CD4-positive, CD25-positive, alpha-beta regulatory T cell (primary cell): Measurements from ENCODE around the gene COL6A2. TPM values are rescaled to one million over a fixed set of nuclear protein-coding genes. Genes with fewer than 3 reads are reported as not detected.

Experiments
- ATAC-seq, 2 donors: fragments of 150-1000 bp; cut with Tn5 transposase; one replicate each; pipeline ENCODE4 v1.10.0; 2021; ENCODE audit warnings: low read depth in 2 of 2, moderate number of reproducible peaks in 2 of 2, moderate library complexity in 1 of 2
- DNase-seq, 3 donors: peaks; one replicate each; pipeline versions ENCODE4 v3.0.0 to v3.0.0-alpha.2; 2012 to 2022; ENCODE audit warnings: mixed read lengths in 1 of 3
- H3K27ac ChIP-seq: one replicate; pipeline ENCODE4 v1.7.0; 2013; ENCODE audit warnings: mild to moderate bottlenecking, low read length; ENCODE audit not compliant: insufficient read depth, poor library complexity, severe bottlenecking
- H3K27me3 ChIP-seq: one replicate; pipeline ENCODE4 v1.7.0; 2013; ENCODE audit warnings: low read length; ENCODE audit not compliant: control insufficient read depth, insufficient read depth
- H3K36me3 ChIP-seq: one replicate; pipeline ENCODE4 v1.7.0; 2013; ENCODE audit warnings: mild to moderate bottlenecking, low read length, moderate library complexity; ENCODE audit not compliant: control insufficient read depth, insufficient read depth
- H3K4me1 ChIP-seq: 2 replicates; pipeline ENCODE4 v1.7.0; 2013; ENCODE audit warnings: mild to moderate bottlenecking, low read length; ENCODE audit not compliant: insufficient read depth, control insufficient read depth, poor library complexity, severe bottlenecking
- H3K4me3 ChIP-seq: one replicate; pipeline ENCODE4 v1.7.0; 2013; ENCODE audit warnings: low read depth, mild to moderate bottlenecking, low read length, moderate library complexity
- H3K9me3 ChIP-seq, 2 experiments: 1 replicate in 1 of 2; 2 replicates in 1 of 2; pipeline ENCODE4 v1.7.0; 2013; ENCODE audit warnings: low read length in 2 of 2, mild to moderate bottlenecking in 1 of 2, moderate library complexity in 1 of 2; ENCODE audit not compliant: control insufficient read depth in 2 of 2
- H3K27ac Mint-ChIP-seq, 3 donors: one replicate each; pipeline ENCODE4 v1.8.0; 2020 to 2022; ENCODE audit warnings: mild to moderate bottlenecking in 3 of 3, mixed read lengths in 3 of 3, moderate library complexity in 2 of 3
- H3K27me3 Mint-ChIP-seq: one replicate; pipeline ENCODE4 v1.8.0; 2022; ENCODE audit warnings: mild to moderate bottlenecking, mixed read lengths
- H3K36me3 Mint-ChIP-seq: one replicate; pipeline ENCODE4 v1.8.0; 2020; ENCODE audit warnings: mixed read lengths
- H3K4me1 Mint-ChIP-seq, 4 donors: one replicate each; pipeline ENCODE4 v1.8.0; 2020 to 2022; ENCODE audit warnings: mixed read lengths in 4 of 4, mild to moderate bottlenecking in 1 of 4
- H3K4me3 Mint-ChIP-seq, 4 donors: one replicate each; pipeline ENCODE4 v1.8.0; 2020 to 2022; ENCODE audit warnings: mild to moderate bottlenecking in 4 of 4, mixed read lengths in 4 of 4, moderate library complexity in 3 of 4
- H3K9me3 Mint-ChIP-seq, 7 donors: one replicate each; pipeline ENCODE4 v1.8.0; 2020 to 2022; ENCODE audit warnings: mixed read lengths in 7 of 7, mild to moderate bottlenecking in 3 of 7, moderate library complexity in 2 of 7
- polyA plus RNA-seq, 4 donors: library from polyadenylated mRNA; unstranded; fragments of 300-500 nt; fragmentation: Illumina TruSeq; gene quantifications; one replicate each; pipeline ENCODE4 v1.2.3, GENCODE V29; 2021
- total RNA-seq: library from RNA; stranded (reverse); gene quantifications from one replicate; pipeline ENCODE4 v1.2.3, GENCODE V29; 2022

Gene COL6A2
- total and polyA plus RNA-seq, 5 donors from 2014 or later, result 0.08 to 12.9 (median 1.3) TPM

DNA sequence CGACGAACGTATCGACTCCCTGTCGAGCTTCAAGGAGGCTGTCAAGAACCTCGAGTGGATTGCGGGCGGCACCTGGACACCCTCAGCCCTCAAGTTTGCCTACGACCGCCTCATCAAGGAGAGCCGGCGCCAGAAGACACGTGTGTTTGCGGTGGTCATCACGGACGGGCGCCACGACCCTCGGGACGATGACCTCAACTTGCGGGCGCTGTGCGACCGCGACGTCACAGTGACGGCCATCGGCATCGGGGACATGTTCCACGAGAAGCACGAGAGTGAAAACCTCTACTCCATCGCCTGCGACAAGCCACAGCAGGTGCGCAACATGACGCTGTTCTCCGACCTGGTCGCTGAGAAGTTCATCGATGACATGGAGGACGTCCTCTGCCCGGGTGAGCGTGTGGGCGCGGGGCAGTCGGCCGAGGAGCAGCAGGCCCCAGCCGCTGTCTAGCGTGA, 28.0 kb downstream of the COL6A2 start:
- ATAC-seq (no peak), DNase-seq (no peak)
- H3K4me3 Mint-ChIP-seq, result no peak overlapping the region
- no peaks in the 10 kb centered on the region for H3K36me3 ChIP-seq
- H3K27ac ChIP-seq, result no peak overlapping the region
- no peaks in the 10 kb centered on the region for H3K27me3 Mint-ChIP-seq
- no peaks in the 10 kb centered on the region for H3K9me3 ChIP-seq
- no peaks in the 10 kb centered on the region for H3K4me1 ChIP-seq
- no peaks in the 10 kb centered on the region for H3K27me3 ChIP-seq
- no peak overlapping the region for H3K4me3 ChIP-seq
- no peaks in the 10 kb centered on the region for H3K36me3 Mint-ChIP-seq
- no peaks in the 10 kb centered on the region for H3K4me1 Mint-ChIP-seq
- H3K27ac Mint-ChIP-seq, result no peak overlapping the region
- peaks cover 0 to 2% (median 0%) of the 10 kb centered on the region in 7 donors for H3K9me3 Mint-ChIP-seq

DNA sequence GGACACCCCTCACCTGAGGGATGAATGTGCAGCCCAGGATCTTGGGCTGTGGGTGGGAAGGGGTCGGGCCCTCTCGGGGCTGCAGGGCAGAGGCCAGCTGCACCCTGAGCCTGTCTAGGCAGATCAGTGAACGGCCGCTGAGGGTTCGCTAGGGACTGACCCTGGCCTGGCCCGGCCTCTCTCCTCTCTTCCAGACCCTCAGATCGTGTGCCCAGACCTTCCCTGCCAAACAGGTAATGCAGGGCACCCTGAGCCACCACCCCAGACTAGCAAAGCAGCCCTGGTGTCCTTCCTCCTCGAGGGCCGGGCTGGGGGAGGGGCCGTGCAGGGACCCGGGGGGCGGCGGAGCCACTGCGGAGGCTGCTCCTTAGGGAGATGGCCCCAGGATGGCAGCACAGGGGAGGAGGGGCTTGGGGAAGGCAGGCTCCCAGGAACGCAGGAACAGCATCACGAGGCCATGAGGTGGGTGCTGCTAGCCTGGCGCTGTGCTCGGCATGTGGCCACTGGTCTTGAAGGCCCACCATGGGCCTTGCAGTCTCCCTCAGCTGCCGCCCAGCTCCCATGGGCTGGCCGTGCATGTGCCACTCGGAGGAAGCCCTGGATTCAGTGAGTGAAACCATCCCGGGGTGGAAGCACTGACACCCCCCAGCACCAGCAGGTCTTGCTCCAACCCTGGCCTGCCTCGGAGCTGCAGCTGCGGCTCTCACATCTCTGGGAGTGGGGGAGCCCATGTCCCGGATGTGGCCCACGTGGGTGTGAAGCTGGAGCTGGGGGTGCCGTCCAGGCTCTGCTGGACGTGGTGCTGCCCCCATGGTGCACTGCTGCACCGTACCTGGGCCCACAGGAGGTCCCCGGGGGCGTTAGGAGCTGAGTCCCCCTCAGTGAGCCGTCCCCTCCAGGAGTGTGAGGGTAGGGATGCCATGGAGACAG, 28.7 kb downstream of the COL6A2 start:
- no peaks in the 10 kb centered on the region for H3K27me3 ChIP-seq
- H3K4me1 ChIP-seq, result no peaks in the 10 kb centered on the region
- DNase-seq (no peak), ATAC-seq (no peak)
- Mint-ChIP-seq H3K4me3 (no peak overlapping the region), H3K27ac (no peak overlapping the region), H3K27me3 (no peaks in the 10 kb centered on the region), H3K36me3 (no peaks in the 10 kb centered on the region), H3K9me3 (peaks cover 0 to 2% (median 0%) of the 10 kb centered on the region in 7 donors), H3K4me1 (no peaks in the 10 kb centered on the region)
- no peaks in the 10 kb centered on the region for H3K36me3 ChIP-seq
- no peak overlapping the region for H3K4me3 ChIP-seq
- H3K27ac ChIP-seq, result no peak overlapping the region
- no peaks in the 10 kb centered on the region for H3K9me3 ChIP-seq

DNA sequence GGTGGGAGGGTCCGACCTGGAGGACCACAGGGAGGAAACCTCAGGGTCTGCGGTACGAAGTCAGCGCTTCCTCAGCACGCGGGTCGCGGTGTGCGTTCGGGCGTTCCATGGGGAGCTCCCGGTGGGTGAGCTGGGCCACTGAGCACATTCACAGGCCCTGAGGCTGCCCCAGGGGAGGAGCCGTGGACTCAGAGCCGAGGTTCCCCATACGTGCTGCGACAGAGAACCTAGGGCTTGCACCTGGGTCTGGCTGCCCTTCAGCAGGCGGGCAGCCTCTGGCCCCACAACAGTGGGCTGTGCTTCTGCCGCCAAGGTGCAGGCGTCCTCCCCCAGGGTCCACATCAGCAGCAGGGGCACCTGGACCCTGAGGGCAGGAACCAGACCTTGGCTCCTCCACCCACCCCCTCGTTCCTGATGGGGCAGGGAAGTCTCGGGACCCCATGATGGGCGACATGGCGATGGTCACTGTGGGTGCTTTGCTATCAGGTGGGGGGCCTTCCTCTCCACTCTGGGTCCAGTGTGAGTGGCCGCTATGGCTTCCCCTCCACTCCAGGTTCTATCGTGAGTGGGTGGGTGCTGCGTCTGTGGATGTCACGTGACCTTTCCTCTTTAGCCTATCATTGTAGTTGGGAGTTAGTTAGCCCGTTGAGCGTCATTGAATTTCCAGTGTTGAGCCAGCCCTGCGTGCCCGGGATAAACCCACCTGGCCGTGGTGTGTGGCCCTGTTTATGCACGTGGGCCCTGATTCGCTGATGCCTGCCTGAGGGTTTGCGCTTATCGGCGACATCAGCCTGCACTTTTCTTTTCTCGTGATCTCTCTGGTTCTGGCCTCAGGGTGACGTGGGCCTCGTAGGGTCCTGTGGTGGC, 29.6 kb downstream of the COL6A2 start:
- Mint-ChIP-seq H3K9me3 (peaks cover 0 to 2% (median 0%) of the 10 kb centered on the region in 7 donors), H3K27me3 (no peaks in the 10 kb centered on the region), H3K36me3 (no peaks in the 10 kb centered on the region), H3K27ac (no peak overlapping the region), H3K4me3 (no peak overlapping the region), H3K4me1 (no peaks in the 10 kb centered on the region)
- no peaks in the 10 kb centered on the region for H3K27me3 ChIP-seq
- no peak overlapping the region for H3K27ac ChIP-seq
- no peaks in the 10 kb centered on the region for H3K9me3 ChIP-seq
- no peak overlapping the region for H3K4me3 ChIP-seq
- H3K4me1 ChIP-seq, result no peaks in the 10 kb centered on the region
- no peaks in the 10 kb centered on the region for H3K36me3 ChIP-seq
- DNase-seq (no peak), ATAC-seq (no peak)

DNA sequence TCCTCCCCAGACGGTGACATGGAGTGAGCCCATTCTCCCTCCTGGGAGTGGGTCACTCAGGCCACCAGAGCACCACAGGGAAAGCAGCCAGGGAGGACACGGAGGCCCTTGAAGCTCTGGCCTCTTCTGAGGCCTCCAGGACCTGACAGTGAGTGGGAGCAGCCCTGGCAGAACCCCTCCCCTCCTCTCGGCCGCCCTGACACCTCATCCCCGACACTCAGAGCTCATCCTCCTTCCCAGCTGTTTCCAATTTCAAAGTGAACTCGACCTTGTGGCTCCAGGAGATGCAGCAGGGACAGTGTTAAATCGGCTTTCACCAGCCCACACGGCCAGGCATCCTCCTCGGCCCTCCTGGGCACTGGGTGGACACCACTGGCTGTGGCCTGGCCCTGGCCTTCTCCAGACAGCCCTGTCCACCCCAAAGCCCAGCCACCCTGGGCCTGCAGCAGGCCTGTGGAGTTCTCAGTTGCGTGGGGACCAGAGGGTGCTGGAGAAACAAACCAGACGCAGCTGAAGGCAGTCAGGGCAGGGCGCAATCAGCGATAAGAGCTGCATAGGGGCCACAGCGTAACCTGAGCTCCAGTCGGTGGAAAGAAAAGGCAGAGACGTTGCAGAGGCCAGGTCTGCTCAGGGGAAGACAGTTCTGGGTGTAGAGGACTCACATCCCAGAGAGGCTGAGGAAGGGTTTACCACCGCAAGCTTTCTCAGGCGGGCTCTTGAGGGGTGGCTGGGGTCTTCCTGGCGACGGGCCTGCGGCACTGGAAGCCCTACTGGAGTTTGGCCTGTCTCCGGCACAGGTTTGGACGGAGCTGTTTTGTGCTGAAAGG, 30.4 kb downstream of the COL6A2 start:
- Mint-ChIP-seq H3K4me1 (no peaks in the 10 kb centered on the region), H3K36me3 (no peaks in the 10 kb centered on the region), H3K27ac (no peak overlapping the region), H3K27me3 (no peaks in the 10 kb centered on the region), H3K9me3 (peaks cover 0 to 2% (median 0%) of the 10 kb centered on the region in 7 donors), H3K4me3 (no peak overlapping the region)
- ATAC-seq (no peak), DNase-seq (no peak)
- Histone ChIP-seq H3K27me3 (no peaks in the 10 kb centered on the region), H3K36me3 (no peaks in the 10 kb centered on the region), H3K4me3 (no peak overlapping the region), H3K27ac (no peak overlapping the region), H3K9me3 (no peaks in the 10 kb centered on the region), H3K4me1 (no peaks in the 10 kb centered on the region)

DNA sequence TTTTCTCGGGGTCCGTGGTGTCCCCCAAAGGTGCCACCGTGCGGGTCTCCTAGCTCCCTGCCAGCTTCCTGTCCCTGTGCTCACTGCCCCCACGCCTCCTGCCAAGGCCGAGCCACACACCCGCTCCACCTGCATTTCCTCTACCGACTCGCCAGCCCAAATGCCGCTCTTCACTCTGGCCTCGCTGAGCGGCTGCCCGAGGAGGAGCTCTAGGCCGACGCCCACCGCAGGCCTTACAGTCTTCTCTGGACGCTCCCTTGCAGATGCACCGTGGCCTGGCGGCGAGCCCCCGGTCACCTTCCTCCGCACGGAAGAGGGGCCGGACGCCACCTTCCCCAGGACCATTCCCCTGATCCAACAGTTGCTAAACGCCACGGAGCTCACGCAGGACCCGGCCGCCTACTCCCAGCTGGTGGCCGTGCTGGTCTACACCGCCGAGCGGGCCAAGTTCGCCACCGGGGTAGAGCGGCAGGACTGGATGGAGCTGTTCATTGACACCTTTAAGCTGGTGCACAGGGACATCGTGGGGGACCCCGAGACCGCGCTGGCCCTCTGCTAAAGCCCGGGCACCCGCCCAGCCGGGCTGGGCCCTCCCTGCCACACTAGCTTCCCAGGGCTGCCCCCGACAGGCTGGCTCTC, 31.1 kb downstream of the COL6A2 start:
- H3K36me3 ChIP-seq, result no peaks in the 10 kb centered on the region
- ATAC-seq (no peak), DNase-seq (no peak)
- no peaks in the 10 kb centered on the region for H3K36me3 Mint-ChIP-seq
- peaks cover 0 to 2% (median 0%) of the 10 kb centered on the region in 7 donors for H3K9me3 Mint-ChIP-seq
- no peak overlapping the region for H3K4me3 Mint-ChIP-seq
- no peaks in the 10 kb centered on the region for H3K4me1 ChIP-seq
- no peak overlapping the region for H3K4me3 ChIP-seq
- H3K9me3 ChIP-seq, result no peaks in the 10 kb centered on the region
- no peak overlapping the region for H3K27ac Mint-ChIP-seq
- H3K27me3 Mint-ChIP-seq, result no peaks in the 10 kb centered on the region
- no peak overlapping the region for H3K27ac ChIP-seq
- no peaks in the 10 kb centered on the region for H3K4me1 Mint-ChIP-seq
- no peaks in the 10 kb centered on the region for H3K27me3 ChIP-seq

- Histone ChIP-seq H3K36me3 (no peaks in the 10 kb centered on the region), H3K4me3 (no peak overlapping the region), H3K27ac (no peak overlapping the region), H3K9me3 (no peaks in the 10 kb centered on the region), H3K4me1 (no peaks in the 10 kb centered on the region), H3K27me3 (no peaks in the 10 kb centered on the region)
- Mint-ChIP-seq H3K9me3 (peaks cover 0 to 2% (median 0%) of the 10 kb centered on the region in 7 donors), H3K36me3 (no peaks in the 10 kb centered on the region), H3K4me1 (no peaks in the 10 kb centered on the region), H3K27me3 (peaks cover under 1% of the 10 kb centered on the region), H3K27ac (no peak overlapping the region), H3K4me3 (no peak overlapping the region)
- ATAC-seq (no peak), DNase-seq (no peak)
Observed at GRCh38 chr21:46129846-46130651, 32.1 kb downstream of the COL6A2 start.
